Measurements from ENCODE around the gene CD7.
"Not testable (repeated sequence)": the region's sequence is repeated elsewhere in the genome, so short reads cannot be mapped to it uniquely, and the experiment has no call there.

CD7 gene

GRCh38 chr17:82354804-82355308, 37.4 kb upstream of the CD7 start:
- Histone ChIP-seq H3K36me3 (ENCODE audit: control insufficient read depth, insufficient read depth, low read length) (no peaks in the 10 kb centered on the region), H3K27ac (ENCODE audit: low read depth, low read length, severe bottlenecking) (no peak overlapping the region), H3K4me3 (ENCODE audit: extremely low read depth, insufficient read depth, low read length, poor library complexity, severe bottlenecking) (no peak overlapping the region), H3K4me1 (ENCODE audit: control insufficient read depth, insufficient read depth, low read length, poor library complexity, severe bottlenecking) (no peaks in the 10 kb centered on the region), H3K9me3 (ENCODE audit: control insufficient read depth, low read length) (no peaks in the 10 kb centered on the region)
- WGBS, 2 experiments (ENCODE audit: insufficient coverage in 2 of 2), result 79 to 92% methylated on average over 6 to 7 of the region's 7 CpGs

- Histone ChIP-seq H3K4me3 (ENCODE audit: extremely low read depth, insufficient read depth, low read length, poor library complexity, severe bottlenecking) (no peak overlapping the region), H3K4me1 (ENCODE audit: control insufficient read depth, insufficient read depth, low read length, poor library complexity, severe bottlenecking) (no peaks in the 10 kb centered on the region), H3K9me3 (ENCODE audit: control insufficient read depth, low read length) (no peaks in the 10 kb centered on the region), H3K36me3 (ENCODE audit: control insufficient read depth, insufficient read depth, low read length) (no peaks in the 10 kb centered on the region), H3K27ac (ENCODE audit: low read depth, low read length, severe bottlenecking) (no peak overlapping the region)
- 87 to 92% methylated on average over 8 of the region's 8 CpGs for WGBS, 2 experiments (ENCODE audit: insufficient coverage in 2 of 2)
Observed at GRCh38 chr17:82353484-82353883, 36.1 kb upstream of the CD7 start.

- H3K27ac ChIP-seq (ENCODE audit: low read depth, low read length, severe bottlenecking), result no peak overlapping the region
- no peaks in the 10 kb centered on the region for H3K9me3 ChIP-seq (ENCODE audit: control insufficient read depth, low read length)
- no peaks in the 10 kb centered on the region for H3K36me3 ChIP-seq (ENCODE audit: control insufficient read depth, insufficient read depth, low read length)
- H3K4me3 ChIP-seq (ENCODE audit: extremely low read depth, insufficient read depth, low read length, poor library complexity, severe bottlenecking), result no peak overlapping the region
- WGBS, 2 experiments (ENCODE audit: insufficient coverage in 2 of 2), result 50% methylated on average over 23 to 24 of the region's 26 CpGs
- H3K4me1 ChIP-seq (ENCODE audit: control insufficient read depth, insufficient read depth, low read length, poor library complexity, severe bottlenecking), result peaks cover under 1% of the 10 kb centered on the region
Observed at GRCh38 chr17:82351713-82352488, 34.5 kb upstream of the CD7 start.

GRCh38 chr17:82351254-82351712, 33.9 kb upstream of the CD7 start:
- Histone ChIP-seq H3K9me3 (ENCODE audit: control insufficient read depth, low read length) (no peaks in the 10 kb centered on the region), H3K27ac (ENCODE audit: low read depth, low read length, severe bottlenecking) (no peak overlapping the region), H3K4me3 (ENCODE audit: extremely low read depth, insufficient read depth, low read length, poor library complexity, severe bottlenecking) (no peak overlapping the region), H3K4me1 (ENCODE audit: control insufficient read depth, insufficient read depth, low read length, poor library complexity, severe bottlenecking) (peaks cover 4% of the 10 kb centered on the region), H3K36me3 (ENCODE audit: control insufficient read depth, insufficient read depth, low read length) (no peaks in the 10 kb centered on the region)
- 90 to 91% methylated on average over 19 to 20 of the region's 21 CpGs for WGBS, 2 experiments (ENCODE audit: insufficient coverage in 2 of 2)

- 92 to 95% methylated on average over 26 of the region's 28 CpGs for WGBS, 2 experiments (ENCODE audit: insufficient coverage in 2 of 2)
- no peaks in the 10 kb centered on the region for H3K9me3 ChIP-seq (ENCODE audit: control insufficient read depth, low read length)
- H3K4me3 ChIP-seq (ENCODE audit: extremely low read depth, insufficient read depth, low read length, poor library complexity, severe bottlenecking), result no peak overlapping the region
Observed at GRCh38 chr17:82350182-82351030, 33.0 kb upstream of the CD7 start.

GRCh38 chr17:82349287-82349701, 31.9 kb upstream of the CD7 start:
- WGBS, 2 experiments (ENCODE audit: insufficient coverage in 2 of 2), result 80 to 85% methylated on average over 4 to 11 of the region's 11 CpGs

More at GRCh38 chr17:82350182-82351030, 33.0 kb upstream of the CD7 start:
- Histone ChIP-seq H3K4me1 (ENCODE audit: control insufficient read depth, insufficient read depth, low read length, poor library complexity, severe bottlenecking) (peaks cover 4% of the 10 kb centered on the region), H3K36me3 (ENCODE audit: control insufficient read depth, insufficient read depth, low read length) (no peaks in the 10 kb centered on the region), H3K27ac (ENCODE audit: low read depth, low read length, severe bottlenecking) (no peak overlapping the region)

GRCh38 chr17:82348866-82349265, 31.5 kb upstream of the CD7 start:
- Histone ChIP-seq H3K36me3 (ENCODE audit: control insufficient read depth, insufficient read depth, low read length) (no peaks in the 10 kb centered on the region), H3K4me3 (ENCODE audit: extremely low read depth, insufficient read depth, low read length, poor library complexity, severe bottlenecking) (no peak overlapping the region), H3K9me3 (ENCODE audit: control insufficient read depth, low read length) (no peaks in the 10 kb centered on the region), H3K27ac (ENCODE audit: low read depth, low read length, severe bottlenecking) (no peak overlapping the region), H3K4me1 (ENCODE audit: control insufficient read depth, insufficient read depth, low read length, poor library complexity, severe bottlenecking) (peaks cover 6% of the 10 kb centered on the region)
- WGBS, 2 experiments (ENCODE audit: insufficient coverage in 2 of 2), result 87 to 89% methylated on average over 4 to 10 of the region's 11 CpGs

More at GRCh38 chr17:82349287-82349701, 31.9 kb upstream of the CD7 start:
- H3K9me3 ChIP-seq (ENCODE audit: control insufficient read depth, low read length), result no peaks in the 10 kb centered on the region
- H3K4me3 ChIP-seq (ENCODE audit: extremely low read depth, insufficient read depth, low read length, poor library complexity, severe bottlenecking), result no peak overlapping the region
- no peaks in the 10 kb centered on the region for H3K36me3 ChIP-seq (ENCODE audit: control insufficient read depth, insufficient read depth, low read length)
- H3K27ac ChIP-seq (ENCODE audit: low read depth, low read length, severe bottlenecking), result no peak overlapping the region
- H3K4me1 ChIP-seq (ENCODE audit: control insufficient read depth, insufficient read depth, low read length, poor library complexity, severe bottlenecking), result peaks cover 6% of the 10 kb centered on the region

GRCh38 chr17:82348434-82348833, 31.0 kb upstream of the CD7 start:
- no peaks in the 10 kb centered on the region for H3K9me3 ChIP-seq (ENCODE audit: control insufficient read depth, low read length)
- no peak overlapping the region for H3K4me3 ChIP-seq (ENCODE audit: extremely low read depth, insufficient read depth, low read length, poor library complexity, severe bottlenecking)
- no peak overlapping the region for H3K27ac ChIP-seq (ENCODE audit: low read depth, low read length, severe bottlenecking)
- WGBS, 2 experiments (ENCODE audit: insufficient coverage in 2 of 2), result 91 to 92% methylated on average over 7 of the region's 9 CpGs
- H3K36me3 ChIP-seq (ENCODE audit: control insufficient read depth, insufficient read depth, low read length), result no peaks in the 10 kb centered on the region
- peaks cover 6% of the 10 kb centered on the region for H3K4me1 ChIP-seq (ENCODE audit: control insufficient read depth, insufficient read depth, low read length, poor library complexity, severe bottlenecking)

- not testable (repeated sequence) for H3K36me3 ChIP-seq (ENCODE audit: control insufficient read depth, insufficient read depth, low read length); H3K9me3 ChIP-seq (ENCODE audit: control insufficient read depth, low read length); H3K4me3 ChIP-seq (ENCODE audit: extremely low read depth, insufficient read depth, low read length, poor library complexity, severe bottlenecking); H3K27ac ChIP-seq (ENCODE audit: low read depth, low read length, severe bottlenecking); H3K4me1 ChIP-seq (ENCODE audit: control insufficient read depth, insufficient read depth, low read length, poor library complexity, severe bottlenecking)
- WGBS, 2 experiments (ENCODE audit: insufficient coverage in 2 of 2), result 85 to 87% methylated on average over 10 to 11 of the region's 11 CpGs
Observed at GRCh38 chr17:82347994-82348393, 30.6 kb upstream of the CD7 start.

GRCh38 chr17:82346342-82347300, 29.2 kb upstream of the CD7 start:
- Histone ChIP-seq H3K4me1 (ENCODE audit: control insufficient read depth, insufficient read depth, low read length, poor library complexity, severe bottlenecking) (peaks cover 6% of the 10 kb centered on the region), H3K36me3 (ENCODE audit: control insufficient read depth, insufficient read depth, low read length) (no peaks in the 10 kb centered on the region), H3K9me3 (ENCODE audit: control insufficient read depth, low read length) (no peaks in the 10 kb centered on the region), H3K4me3 (ENCODE audit: extremely low read depth, insufficient read depth, low read length, poor library complexity, severe bottlenecking) (no peak overlapping the region), H3K27ac (ENCODE audit: low read depth, low read length, severe bottlenecking) (no peak overlapping the region)
- 88 to 95% methylated on average over 24 to 27 of the region's 28 CpGs for WGBS, 2 experiments (ENCODE audit: insufficient coverage in 2 of 2)
